ENCODE results near the gene PUM2. TPM values are rescaled to one million over a fixed set of nuclear protein-coding genes. Genes with fewer than 3 reads are reported as not detected.

Gene PUM2
- total RNA-seq, 1 experiment from 2014 or later, result 25.7 TPM

DNA sequence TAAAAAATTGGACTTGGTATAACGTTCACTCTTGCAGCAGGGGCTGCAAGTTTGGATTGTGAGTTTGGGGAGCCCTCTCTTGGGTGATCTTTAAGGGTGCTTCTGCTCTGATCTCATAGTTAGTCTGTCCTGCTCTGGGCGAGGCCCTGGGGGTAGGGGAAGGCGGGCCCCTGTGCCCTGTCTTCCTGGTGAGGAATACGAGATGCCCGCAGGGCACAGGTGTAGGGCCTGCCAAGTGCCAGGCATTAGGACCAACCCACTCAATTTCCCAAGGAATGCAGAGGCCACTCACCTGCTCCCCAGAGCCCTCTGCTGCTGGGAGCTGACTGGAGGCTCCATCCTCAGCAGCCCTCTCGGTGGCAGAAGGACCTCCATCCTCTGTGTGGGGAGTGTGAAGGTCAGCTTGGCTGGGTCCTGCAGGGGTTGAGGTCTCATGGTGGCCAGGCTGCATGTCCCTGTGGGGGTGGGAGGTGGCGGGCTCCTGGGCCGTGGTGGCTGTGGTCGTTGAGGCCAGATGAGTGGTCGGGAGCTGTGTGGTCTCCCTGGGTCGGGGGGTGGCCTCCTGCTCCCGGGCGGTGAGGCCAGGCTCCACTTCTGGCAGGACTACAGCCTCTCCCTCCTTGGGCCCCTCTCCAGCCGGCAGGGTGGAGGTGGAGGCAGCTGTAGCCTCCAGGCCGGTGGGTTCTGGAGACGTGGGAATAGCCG is 147.0 kb downstream of the PUM2 start:
- no peak for DNase-seq (ENCODE audit: low read depth)

DNA sequence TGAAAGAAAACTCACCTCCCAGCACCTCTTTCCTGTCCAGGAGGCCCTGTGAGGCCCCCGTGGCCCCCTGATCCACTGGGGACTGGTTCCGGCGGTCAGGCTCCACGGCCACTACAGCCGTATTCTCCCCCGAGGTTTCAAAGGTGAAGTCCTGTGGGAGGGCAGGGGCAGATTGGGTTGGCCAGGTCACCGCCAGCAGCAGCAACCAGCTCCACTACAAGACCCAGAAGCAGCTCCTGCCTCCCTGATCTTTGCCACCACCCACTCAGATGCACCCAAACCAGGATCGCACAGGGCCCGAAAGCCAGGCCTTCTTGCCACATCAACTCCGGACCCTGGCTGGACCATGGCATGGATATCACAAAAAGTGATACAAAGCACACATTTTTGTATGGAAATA is 147.6 kb downstream of the PUM2 start:
- no peak for DNase-seq (ENCODE audit: low read depth)

DNA sequence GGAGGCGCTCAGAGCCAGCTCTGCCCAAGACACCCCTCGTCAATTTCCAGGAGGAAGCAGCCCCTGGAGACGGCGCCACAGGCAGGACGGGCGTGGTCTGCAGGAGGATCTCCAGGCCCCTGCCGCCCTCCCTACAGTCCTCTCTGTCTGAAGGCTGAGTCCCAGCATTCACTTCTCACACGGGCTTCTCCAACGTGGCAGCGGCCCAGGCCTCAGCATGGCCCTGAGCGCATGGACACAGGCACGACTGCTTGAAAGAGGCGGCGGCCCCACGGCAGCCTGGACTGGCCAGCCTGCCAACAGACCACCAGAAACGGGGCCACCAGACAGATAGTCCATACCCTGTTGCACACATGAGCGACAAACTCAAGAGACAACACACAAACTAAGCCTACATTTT is 149.0 kb downstream of the PUM2 start:
- no peak for DNase-seq (ENCODE audit: low read depth)

DNA sequence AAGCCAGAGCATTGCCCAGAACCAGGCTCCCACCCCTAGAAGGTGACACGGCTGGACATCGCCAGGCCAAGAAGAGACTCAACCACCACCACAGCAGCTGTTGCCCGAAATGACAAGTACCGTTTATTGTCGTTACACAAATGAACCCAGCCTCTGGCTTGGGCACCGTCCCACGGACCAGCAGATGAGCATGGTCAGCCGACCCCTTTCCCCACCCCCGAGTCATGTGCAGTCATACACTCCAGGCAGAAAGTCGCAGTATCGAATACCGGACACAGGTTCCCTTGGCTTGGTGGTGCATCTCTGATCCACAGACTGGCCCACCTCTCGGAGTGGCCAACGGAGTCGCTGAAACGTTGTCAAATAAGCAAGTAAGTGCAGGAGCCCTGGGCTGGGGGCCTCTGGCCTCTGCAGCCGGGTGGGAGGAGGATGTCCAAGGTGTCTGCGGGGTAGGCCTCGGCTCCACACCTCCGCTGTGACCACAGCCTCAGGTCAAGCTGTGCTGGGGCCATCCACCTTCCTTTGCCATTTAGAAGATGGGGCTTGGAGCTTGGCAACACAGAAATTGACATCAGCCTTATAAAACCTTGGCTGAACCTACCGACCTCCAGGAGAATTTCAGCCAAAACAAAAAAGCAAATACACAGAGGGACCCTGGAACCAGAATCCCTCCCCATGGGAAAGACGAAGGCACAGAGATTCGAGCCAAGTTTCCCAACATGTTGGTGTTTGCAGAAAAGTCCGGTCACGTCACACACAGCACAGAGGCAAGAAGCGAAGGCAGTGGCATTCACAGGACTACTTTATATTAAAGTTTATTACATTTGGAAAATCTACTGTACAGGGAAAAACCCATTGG is 149.7 kb downstream of the PUM2 start:
- no peak for DNase-seq (ENCODE audit: low read depth)

DNA sequence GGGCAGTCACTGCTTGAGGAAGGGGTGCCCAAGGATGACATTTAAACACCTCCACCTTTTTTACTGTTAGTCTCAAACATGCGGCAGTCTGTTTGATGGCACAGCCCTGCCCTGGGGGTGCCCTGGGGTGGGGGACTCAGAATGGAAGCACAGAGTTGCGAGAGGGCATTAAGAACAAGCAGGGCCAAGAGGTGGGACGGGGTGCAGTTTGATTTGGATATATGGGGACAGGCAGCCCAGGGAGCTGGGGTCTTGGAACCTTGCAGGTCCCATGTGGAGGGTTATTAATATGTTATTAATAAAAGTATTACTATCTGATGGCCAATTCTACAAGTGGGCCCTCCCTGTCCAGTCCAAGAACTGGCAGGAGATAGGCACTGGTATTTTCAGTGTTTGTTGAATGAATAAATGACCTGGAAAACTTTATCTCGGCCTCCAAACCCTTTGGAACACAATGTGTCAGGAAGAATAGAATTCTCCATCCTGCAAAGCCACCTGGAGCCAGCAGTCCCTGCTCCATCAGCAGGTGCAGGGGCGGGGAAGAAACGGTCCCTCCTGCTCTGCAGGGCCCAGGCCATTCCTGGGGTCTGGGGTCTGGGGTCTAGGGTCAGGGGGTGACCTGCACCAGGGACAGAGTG is 150.9 kb downstream of the PUM2 start:
- DNase-seq (ENCODE audit: low read depth), result no peak

DNA sequence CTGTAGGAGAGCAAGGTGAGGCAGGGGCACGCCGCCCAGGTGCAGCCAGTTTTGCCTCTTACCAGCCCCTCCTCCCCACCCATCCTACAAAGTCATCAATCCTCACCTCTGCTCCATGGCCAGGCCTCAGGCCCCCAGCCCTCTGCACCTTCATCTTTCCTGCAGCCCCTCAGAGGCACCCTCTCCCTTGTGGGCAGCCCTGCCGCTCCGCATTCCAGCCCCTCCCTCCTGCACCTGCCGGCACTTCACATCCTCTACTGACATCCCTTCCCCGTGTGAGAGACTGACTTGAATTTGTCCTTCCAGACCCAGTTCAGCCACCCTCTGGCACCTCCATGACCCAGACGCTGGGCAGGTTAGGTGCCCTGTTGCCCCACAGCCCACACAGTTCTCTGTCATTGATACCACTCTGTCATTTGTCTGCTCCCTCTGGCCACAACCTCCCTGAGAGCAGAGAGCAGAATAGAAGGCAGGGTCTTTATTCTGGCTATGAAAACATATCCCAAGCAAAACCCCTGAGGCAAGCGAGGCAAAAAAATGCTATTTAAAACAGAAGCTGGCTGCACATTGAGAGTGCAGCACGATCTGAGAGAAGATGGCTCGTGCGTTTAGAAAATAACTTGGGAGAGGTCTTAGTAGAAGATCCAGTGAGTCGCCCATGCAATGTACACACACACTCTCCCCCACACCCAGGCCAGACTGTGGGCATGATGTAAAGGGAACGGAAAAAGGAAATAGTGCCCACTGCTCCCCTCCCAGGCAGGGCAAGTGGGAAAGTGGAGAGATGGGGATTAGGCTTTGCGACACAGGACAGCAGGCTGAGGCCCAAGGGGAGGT is 151.6 kb downstream of the PUM2 start:
- no peak for DNase-seq (ENCODE audit: low read depth)

Other genes starting within 250 kb of the PUM2 start
- 75.2 and 84.6 TPM in 2 replicates for gene SDC1, start 125.7 kb downstream of the PUM2 start, total RNA-seq (2014; rRNA removed; shearing (Covaris generic))
- gene RHOB, start 96.2 kb upstream of the PUM2 start, total RNA-seq (2014; rRNA removed; shearing (Covaris generic)), result 115 and 121 TPM in 2 replicates